CD4-positive, alpha-beta T cell (primary cell): Measurements from ENCODE around the gene ABHD17C. TPM values are rescaled to one million over a fixed set of nuclear protein-coding genes. Genes with fewer than 3 reads are reported as not detected.

ENCODE experiments used
- ATAC-seq: fragments of 200-7000 bp; cut with Tn5 transposase; one replicate; pipeline ENCODE4 v1.10.0; 2022; ENCODE audit warnings: mild to moderate bottlenecking; ENCODE audit not compliant: poor library complexity
- CTCF ChIA-PET: fragments of 350-600 bp; sonication (Branson Sonifier 250); formaldehyde crosslinking; loops from one replicate; lab custom pipeline; 2021; ENCODE audit warnings: antibody characterized with exemption, inconsistent platforms; lab: Charles Lee
- POLR2A ChIA-PET: fragments of 350-600 bp; sonication (Branson Sonifier 250); formaldehyde crosslinking; loops from one replicate; lab custom pipeline; 2021; ENCODE audit warnings: antibody characterized with exemption, inconsistent platforms; lab: Charles Lee
- DNase-seq, 14 experiments: peaks; one replicate each; pipeline ENCODE4 v3.0.0-alpha.2; 2013 to 2020; ENCODE audit warnings: mixed read lengths in 2 of 14
- H3K27ac ChIP-seq, 2 donors: one replicate each; pipeline versions ENCODE4 v1.5.1 to v1.7.0; 2013; ENCODE audit warnings: low read length in 2 of 2, low read depth in 1 of 2, mild to moderate bottlenecking in 1 of 2
- H3K27me3 ChIP-seq, 2 experiments: 1 replicate in 1 of 2; 2 replicates in 1 of 2; pipeline versions ENCODE4 v1.6.1 to v1.7.0; 2013; ENCODE audit warnings: low read length in 2 of 2, control low read depth in 1 of 2, mild to moderate bottlenecking in 1 of 2, moderate library complexity in 1 of 2; ENCODE audit not compliant: insufficient read depth in 2 of 2, control insufficient read depth in 1 of 2
- H3K36me3 ChIP-seq: one replicate; pipeline ENCODE4 v1.6.1; 2013; ENCODE audit warnings: low read length, control low read depth; ENCODE audit not compliant: insufficient read depth
- H3K4me1 ChIP-seq: one replicate; pipeline ENCODE4 v1.6.1; 2013; ENCODE audit warnings: low read length, control low read depth; ENCODE audit not compliant: insufficient read depth
- H3K4me3 ChIP-seq: one replicate; pipeline ENCODE4 v1.5.1; 2013; ENCODE audit warnings: mild to moderate bottlenecking, low read length, moderate library complexity
- H3K9me3 ChIP-seq, 2 experiments: 1 replicate in 1 of 2; 2 replicates in 1 of 2; pipeline versions ENCODE4 v1.6.1 to v1.7.0; 2013; ENCODE audit warnings: low read length in 2 of 2, mild to moderate bottlenecking in 2 of 2, control low read depth in 1 of 2, moderate library complexity in 1 of 2; ENCODE audit not compliant: control insufficient read depth in 1 of 2, insufficient read depth in 1 of 2
- H3K27ac Mint-ChIP-seq: one replicate; pipeline ENCODE4 v1.8.0; 2020; ENCODE audit warnings: mixed read lengths
- H3K27me3 Mint-ChIP-seq: one replicate; pipeline ENCODE4 v1.8.0; 2021; ENCODE audit warnings: mixed read lengths
- H3K36me3 Mint-ChIP-seq: one replicate; pipeline ENCODE4 v1.8.0; 2021; ENCODE audit warnings: low read depth, mixed read lengths
- H3K4me1 Mint-ChIP-seq: one replicate; pipeline ENCODE4 v1.8.0; 2021; ENCODE audit warnings: low read depth, mixed read lengths
- H3K4me3 Mint-ChIP-seq: one replicate; pipeline ENCODE4 v1.8.0; 2020; ENCODE audit warnings: mild to moderate bottlenecking, mixed read lengths
- H3K9me3 Mint-ChIP-seq: one replicate; pipeline ENCODE4 v1.8.0; 2020; ENCODE audit warnings: mixed read lengths
- CTCF ChIP-seq: fragments of 200-600 bp; IDR thresholded peaks from one replicate; pipeline ENCODE4 v1.8.0; 2022; ENCODE audit warnings: antibody characterized with exemption, mild to moderate bottlenecking
- intact Hi-C, 2 experiments: fragments of 100-400 bp; cut with DNase I in 1 of 2; cut with micrococcal nuclease in 1 of 2; formaldehyde crosslinking; loops; one replicate each; pipeline versions ENCODE4 v1.15.1 to v1.9.0; 2023 to 2025; cut with DNase I, micrococcal nuclease
- total RNA-seq, 174 experiments: library from RNA in 2 of 174; stranded (reverse) in 2 of 174; gene quantifications; one replicate each; pipeline ENCODE4 v1.2.3 and lab custom pipeline; 2021 to 2026

Gene ABHD17C
- total RNA-seq, 2 experiments from 2014 or later = 0.33 to 0.59 TPM

- Histone ChIP-seq H3K27ac (no peak overlapping the region), H3K9me3 (no peaks in the 10 kb centered on the region), H3K4me1 (no peaks in the 10 kb centered on the region), H3K36me3 (no peaks in the 10 kb centered on the region), H3K4me3 (no peak overlapping the region), H3K27me3 (no peaks in the 10 kb centered on the region)
- intact Hi-C loops = no loop called here
- ATAC-seq (no peak), DNase-seq (no peak)
- ChIA-PET POLR2A (no interaction called here), CTCF (no interaction called here)
- Mint-ChIP-seq H3K4me3 (no peak overlapping the region), H3K27me3 (peaks cover 17% of the 10 kb centered on the region), H3K36me3 (no peaks in the 10 kb centered on the region), H3K9me3 (no peaks in the 10 kb centered on the region), H3K4me1 (no peaks in the 10 kb centered on the region), H3K27ac (no peak overlapping the region)
- TF ChIP-seq CTCF = no peak
Measured at GRCh38 chr15:80703081-80703480, 8.0 kb downstream of the ABHD17C start.

GRCh38 chr15:80703965-80704364, 8.9 kb downstream of the ABHD17C start:
- TF ChIP-seq CTCF = no peak
- DNase-seq = no peak
- no peaks in the 10 kb centered on the region for H3K4me1 Mint-ChIP-seq
- Histone ChIP-seq H3K4me3 (no peak overlapping the region), H3K9me3 (no peaks in the 10 kb centered on the region), H3K27me3 (no peaks in the 10 kb centered on the region), H3K27ac (no peak overlapping the region), H3K4me1 (no peaks in the 10 kb centered on the region), H3K36me3 (no peaks in the 10 kb centered on the region)
- H3K27ac Mint-ChIP-seq = no peak overlapping the region
- ChIA-PET POLR2A (no interaction called here), CTCF (no interaction called here)
- no peaks in the 10 kb centered on the region for H3K9me3 Mint-ChIP-seq
- no peak overlapping the region for H3K4me3 Mint-ChIP-seq
- ATAC-seq = no peak
- intact Hi-C loops = no loop called here
- peaks cover 11% of the 10 kb centered on the region for H3K27me3 Mint-ChIP-seq
- H3K36me3 Mint-ChIP-seq = no peaks in the 10 kb centered on the region

GRCh38 chr15:80706161-80706560, 11.1 kb downstream of the ABHD17C start:
- Histone ChIP-seq H3K4me1 (no peaks in the 10 kb centered on the region), H3K4me3 (no peak overlapping the region), H3K9me3 (no peaks in the 10 kb centered on the region), H3K27ac (no peak overlapping the region), H3K27me3 (no peaks in the 10 kb centered on the region), H3K36me3 (no peaks in the 10 kb centered on the region)
- Mint-ChIP-seq H3K27ac (no peak overlapping the region), H3K9me3 (no peaks in the 10 kb centered on the region), H3K36me3 (no peaks in the 10 kb centered on the region), H3K27me3 (peaks cover 9% of the 10 kb centered on the region), H3K4me1 (no peaks in the 10 kb centered on the region), H3K4me3 (no peak overlapping the region)
- CTCF ChIA-PET = no interaction called here
- intact Hi-C loops = no loop called here
- no peak for TF ChIP-seq CTCF
- POLR2A ChIA-PET = interaction anchor here (1.2 kb wide), 1 partner anchor 10 kb away, joined by 3 read pairs; no protein-coding TSS in a partner anchor
- DNase-seq (no peak), ATAC-seq (no peak)
